Endothelial cell of hepatic sinusoid (primary cell): Measurements from ENCODE around the gene SLC25A24.
"Not testable (repeated sequence)": the region's sequence is repeated elsewhere in the genome, so short reads cannot be mapped to it uniquely, and the experiment has no call there.

Experiments used
- in situ Hi-C: cut with HindIII; loops from 2 replicates; pipeline ENCODE4 v1.10.0; 2017; ENCODE audit warnings: low sequenced_read_pairs

SLC25A24 gene

DNA sequence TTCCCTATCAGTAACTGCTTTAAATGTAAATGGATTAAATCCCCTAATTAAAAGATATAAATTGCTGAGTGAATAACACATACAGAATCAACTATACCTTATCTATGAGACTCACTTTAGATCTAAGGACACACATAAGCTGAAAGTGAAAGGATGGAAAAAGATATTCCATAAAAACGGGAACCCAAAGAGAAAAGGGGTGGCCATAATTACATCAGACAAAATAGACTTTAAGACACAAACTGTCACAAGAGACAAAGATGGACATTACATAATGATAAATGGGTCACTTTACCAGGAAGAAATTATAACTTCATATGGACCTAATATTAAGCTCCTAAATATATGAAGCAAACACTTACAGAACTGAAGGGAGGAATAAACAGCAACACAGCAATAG, 59.2 kb downstream of the SLC25A24 start:
- in situ Hi-C loops = no loop called here

DNA sequence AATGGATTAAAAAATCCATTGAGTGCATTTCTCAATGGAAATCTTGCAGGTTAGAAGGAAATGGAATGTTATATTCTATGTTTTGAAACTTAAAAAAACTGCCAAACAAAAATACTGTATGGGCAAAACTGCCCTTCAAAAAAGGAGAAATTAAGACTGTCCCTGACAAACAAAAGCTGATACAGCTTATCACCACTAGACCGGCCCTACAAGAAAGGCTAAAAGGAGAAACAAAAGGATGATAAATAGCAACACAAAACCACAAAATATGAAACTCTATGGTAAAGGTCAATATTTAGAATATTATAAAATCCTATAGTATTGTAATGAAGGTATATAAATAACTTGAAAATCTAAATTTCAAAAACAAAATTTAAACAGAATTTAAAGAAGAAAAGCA, 60.0 kb downstream of the SLC25A24 start:
- in situ Hi-C loops = no loop called here

DNA sequence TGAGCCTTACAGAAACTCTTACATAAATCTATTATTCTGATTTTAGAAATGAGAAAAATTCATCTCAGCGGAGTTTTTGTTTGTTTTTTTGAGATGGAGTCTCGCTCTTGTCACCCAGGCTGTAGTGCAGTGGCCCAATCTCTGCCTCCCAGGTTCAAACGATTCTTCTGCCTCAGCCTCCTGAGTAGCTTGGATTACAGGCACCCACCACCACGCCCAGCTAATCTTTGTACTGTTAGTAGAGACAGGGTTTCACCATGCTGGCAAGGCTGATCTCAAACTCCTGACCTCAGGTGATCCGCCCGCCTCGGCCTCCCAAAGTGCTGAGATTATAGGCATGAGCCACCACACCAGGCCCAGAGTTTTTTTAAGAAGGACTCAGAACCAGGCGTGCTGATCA, 60.6 kb downstream of the SLC25A24 start:
- in situ Hi-C loops = loop anchor here (5.0 kb wide), 1 partner anchor 33 kb away; no protein-coding TSS in a partner anchor

DNA sequence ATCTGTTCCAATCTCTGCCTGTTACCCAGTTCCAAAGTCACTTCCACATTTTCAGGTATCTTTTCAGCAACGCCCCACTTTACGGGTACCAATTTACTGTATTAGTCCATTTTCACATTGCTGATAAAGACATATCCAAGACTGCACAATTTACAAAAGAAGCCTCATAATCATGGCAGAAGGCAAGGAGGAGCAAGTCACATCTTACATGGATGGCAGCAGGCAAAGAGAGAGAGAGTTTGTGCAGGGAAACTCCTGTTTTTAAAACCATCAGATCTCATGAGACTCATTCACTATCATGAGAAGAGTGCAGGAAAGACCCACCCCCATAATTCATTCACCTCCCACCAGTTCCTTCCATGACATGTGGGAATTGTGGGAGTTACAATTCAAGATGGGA, 67.0 kb downstream of the SLC25A24 start:
- in situ Hi-C loops = not testable (repeated sequence)

DNA sequence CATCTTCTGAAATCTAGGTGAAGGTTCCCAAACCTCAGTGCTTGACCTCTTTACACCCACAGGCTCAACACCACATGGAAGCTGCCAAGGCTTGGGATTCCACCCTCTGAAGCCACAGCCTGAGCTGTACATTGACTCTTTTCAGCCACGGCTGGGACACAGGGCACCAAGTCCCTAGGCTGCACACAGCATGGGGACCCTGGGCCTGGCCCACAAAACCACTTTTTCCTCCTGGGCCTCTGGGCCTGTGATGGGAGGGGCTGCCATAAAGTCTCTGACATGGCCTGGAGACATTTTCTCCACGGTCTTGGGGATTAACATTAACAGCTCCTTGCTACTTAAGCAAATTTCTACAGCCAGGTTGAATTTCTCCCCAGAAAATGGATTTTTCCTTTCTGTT, 67.8 kb downstream of the SLC25A24 start:
- in situ Hi-C loops = not testable (repeated sequence)

DNA sequence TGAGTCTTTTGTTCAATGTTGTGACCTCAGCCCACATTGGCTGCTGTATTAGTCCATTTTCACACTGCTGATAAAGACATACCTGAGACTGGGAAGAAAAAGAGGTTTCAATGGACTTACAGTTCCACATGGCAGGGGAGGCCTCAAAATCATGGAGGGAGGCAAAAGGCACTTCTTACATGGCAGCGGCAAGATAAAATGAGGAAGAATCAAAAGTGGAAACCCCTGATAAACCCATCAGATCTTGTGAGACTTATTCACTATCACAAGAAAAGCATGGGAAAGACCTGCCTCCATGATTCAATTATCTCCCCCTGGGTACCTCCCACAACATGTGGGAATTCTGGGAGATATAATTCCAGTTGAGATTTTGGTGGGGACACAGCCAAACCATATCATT, 68.9 kb downstream of the SLC25A24 start:
- in situ Hi-C loops = not testable (repeated sequence)

DNA sequence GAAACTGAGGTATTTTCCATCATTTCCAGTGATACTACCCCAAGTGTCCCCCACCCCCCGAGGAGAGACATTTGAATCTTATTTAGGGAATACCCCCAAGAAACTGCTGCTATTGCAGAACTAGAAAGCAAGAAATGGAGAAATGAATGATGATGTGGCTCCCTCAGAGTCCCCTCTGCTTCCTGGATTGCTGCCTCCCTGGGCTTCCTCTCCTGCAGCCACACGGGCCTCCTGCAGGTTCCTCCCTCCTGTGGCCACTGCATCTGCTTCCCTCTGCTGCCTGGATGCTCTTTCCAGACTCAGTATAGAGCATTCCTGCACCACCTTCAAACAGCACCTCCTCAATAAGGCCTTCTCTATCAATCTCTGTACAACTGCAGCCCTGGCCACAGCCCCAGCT, 69.3 kb downstream of the SLC25A24 start:
- in situ Hi-C loops = no loop called here

DNA sequence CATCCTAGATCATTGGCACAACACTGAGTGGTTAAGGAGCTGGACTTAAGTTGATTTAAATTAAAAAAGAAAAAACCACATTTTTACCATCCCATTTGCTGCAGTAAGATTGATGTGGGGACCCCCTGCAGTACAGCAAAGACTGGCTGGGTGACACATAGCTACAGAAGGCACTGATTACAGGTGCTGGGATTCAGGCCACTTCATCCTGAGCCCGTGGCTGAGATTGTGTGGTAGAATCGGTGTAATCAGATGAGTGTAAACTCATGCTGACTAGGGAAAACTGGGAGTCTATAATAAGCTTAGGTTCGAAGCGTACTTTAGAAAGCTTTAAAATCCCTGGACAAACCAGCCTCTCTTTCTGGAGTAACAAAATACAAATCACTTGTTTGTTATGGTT, 70.1 kb downstream of the SLC25A24 start:
- in situ Hi-C loops = no loop called here

DNA sequence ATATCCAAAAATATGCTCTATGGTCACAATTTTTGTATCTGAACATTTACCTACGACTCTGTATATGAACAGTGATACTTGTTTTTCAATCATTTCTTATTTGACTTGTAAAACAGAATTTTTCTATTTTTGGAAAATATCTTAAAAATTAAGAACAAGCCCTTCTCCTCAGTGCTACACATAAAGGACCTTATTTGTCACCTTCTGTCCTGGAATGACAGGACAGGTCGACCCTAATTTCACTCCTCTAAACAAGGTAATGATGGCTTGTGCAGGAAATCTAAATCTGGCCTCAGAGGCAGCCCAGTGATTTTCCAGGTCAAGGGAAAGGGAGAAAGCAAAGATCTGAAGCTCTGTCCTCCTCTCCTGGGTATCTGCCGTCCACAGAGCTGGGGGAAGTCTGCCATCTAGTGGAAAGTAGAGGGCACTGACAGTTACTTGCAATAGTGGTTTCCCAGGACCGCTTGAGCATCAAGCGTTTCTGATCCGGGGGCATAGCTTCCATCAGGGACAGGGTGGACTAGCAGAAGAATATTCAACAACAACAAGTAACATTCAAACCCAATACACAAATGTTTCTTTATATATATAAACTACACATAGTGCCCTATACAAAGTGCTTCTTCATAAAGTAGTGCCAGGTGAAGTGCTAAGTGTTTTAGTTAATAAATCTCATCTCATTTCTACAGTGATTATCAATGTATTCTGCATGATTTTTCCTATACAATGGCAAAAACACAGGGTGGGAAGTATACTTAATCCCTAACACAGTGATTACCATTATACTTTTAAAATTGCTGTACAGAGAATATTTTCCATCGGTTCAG, 74.6 kb downstream of the SLC25A24 start:
- in situ Hi-C loops = no loop called here

DNA sequence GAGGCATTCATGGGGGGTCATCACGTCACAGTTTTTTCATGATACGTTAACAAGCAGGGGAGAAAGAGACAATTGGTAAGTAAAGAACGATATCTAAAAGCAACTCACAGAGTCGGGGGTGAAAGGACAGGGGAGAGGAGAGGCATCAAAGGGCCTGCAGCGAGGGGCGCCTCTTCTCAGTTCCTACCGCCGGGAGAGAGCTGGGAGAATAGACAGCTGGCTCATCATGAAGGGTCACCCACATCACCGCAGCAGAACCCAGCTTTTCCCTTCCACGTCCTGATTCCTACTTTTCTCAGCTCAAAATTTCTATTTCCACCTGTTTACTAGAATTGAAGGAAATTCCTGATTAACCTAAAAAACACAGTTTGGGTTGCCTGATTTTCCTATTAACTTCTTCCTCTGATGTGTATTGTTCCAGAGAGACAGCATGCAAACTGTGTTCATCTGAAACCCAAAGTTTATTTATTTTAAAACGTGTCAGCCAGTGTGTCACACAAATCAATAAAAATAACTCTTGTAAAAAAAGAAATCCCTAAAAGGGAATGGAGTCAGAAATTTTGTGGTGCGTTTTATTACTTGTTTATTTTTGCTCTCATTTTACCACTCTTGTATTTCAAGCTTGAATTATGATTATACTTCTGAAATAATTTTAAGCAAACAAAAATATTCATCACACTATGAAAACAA, 75.4 kb downstream of the SLC25A24 start:
- in situ Hi-C loops = no loop called here

DNA sequence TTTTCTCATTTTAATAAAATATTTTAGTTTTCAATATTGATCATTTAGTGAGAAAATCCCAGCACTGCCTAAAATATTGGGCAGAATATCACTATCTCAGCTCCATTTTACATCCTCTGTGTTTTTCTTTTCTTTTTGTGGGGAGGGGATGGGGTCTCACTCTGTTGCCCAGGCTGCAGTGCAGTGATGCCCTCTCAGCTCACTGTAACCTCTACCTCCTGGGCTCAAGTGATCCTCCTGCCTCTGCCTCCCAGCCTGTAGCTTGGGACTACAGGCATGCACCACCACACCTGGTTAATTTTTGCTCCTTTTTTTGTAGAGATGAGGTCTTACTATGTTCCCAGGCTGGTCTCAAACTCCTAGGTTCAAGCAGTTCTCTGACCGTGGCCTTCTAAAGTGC, 76.1 kb downstream of the SLC25A24 start:
- in situ Hi-C loops = no loop called here

DNA sequence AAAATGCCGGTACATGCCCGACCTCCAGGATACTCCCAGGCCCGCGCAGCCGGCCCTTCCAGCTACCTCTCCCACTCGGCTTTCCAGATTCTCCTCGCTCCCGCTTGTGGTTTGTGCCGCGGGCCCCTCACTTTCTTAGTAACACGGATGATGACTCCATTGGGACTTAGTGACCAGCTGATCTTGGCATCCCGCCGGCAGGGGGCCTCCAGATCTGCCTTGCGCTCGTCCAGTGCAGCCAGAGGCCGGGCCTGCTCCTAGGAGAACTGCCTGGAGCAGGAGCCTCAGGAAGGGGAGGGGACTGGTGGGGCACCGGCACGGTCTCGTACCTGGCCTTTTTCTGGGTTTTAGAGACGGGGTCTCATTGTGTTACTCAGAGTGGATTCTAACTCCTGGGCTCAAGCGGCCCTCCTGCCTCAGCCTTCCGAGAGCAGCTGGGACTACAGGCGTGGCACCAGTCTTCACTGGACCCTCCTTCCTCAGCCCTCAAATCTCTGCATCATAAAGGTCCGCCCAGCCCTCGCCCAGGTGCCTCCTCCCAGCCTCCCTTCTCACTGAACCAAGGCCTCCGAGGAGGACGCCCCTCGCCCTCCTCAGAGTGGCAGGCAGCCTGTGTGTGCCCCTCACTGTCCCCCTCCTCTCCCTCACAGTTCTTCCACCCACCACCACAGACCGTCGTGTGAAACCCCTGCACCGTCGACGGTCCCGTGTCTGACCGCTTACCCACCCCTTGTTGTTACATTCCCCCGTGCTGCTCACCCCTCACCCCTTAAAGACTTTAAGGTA, 78.6 kb downstream of the SLC25A24 start:
- in situ Hi-C loops = no loop called here

DNA sequence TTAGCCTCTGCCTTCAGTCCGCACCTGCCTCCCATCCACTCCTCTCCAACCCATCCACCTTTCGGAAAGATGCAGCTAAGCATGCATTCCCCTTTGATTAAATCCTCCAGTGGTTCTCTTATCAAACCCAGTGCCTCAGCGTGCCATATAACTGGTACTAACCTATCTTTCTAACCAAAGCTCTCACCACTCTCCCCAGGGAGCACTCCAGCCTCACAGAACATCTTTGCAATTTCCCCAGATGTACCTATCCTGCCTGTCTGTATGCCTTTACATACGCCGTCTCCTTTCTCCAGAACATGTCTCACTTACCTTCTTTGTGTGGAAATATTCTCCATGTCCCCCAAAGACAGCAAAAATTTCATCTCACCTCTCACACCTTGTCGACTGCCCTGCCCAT, 80.0 kb downstream of the SLC25A24 start:
- in situ Hi-C loops = no loop called here

DNA sequence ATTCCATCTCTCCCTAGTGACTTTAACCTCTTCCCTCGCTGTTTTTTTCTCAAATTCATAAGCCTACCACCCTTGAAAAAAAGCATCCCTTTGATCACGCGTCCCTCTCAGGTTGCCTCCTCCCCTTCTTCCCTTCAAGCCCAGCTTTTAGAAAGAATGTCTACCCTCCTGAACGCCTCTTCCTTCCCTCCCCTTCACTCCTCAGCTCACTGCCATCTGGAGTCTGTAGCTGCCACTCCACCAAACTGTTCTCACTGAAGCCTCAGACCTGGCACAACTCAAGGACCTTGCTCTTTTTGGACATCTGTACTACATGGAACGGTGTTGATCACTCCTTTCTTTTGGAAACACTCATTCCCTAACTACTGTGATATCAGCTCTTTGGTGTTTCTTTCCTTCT, 80.6 kb downstream of the SLC25A24 start:
- in situ Hi-C loops = no loop called here

DNA sequence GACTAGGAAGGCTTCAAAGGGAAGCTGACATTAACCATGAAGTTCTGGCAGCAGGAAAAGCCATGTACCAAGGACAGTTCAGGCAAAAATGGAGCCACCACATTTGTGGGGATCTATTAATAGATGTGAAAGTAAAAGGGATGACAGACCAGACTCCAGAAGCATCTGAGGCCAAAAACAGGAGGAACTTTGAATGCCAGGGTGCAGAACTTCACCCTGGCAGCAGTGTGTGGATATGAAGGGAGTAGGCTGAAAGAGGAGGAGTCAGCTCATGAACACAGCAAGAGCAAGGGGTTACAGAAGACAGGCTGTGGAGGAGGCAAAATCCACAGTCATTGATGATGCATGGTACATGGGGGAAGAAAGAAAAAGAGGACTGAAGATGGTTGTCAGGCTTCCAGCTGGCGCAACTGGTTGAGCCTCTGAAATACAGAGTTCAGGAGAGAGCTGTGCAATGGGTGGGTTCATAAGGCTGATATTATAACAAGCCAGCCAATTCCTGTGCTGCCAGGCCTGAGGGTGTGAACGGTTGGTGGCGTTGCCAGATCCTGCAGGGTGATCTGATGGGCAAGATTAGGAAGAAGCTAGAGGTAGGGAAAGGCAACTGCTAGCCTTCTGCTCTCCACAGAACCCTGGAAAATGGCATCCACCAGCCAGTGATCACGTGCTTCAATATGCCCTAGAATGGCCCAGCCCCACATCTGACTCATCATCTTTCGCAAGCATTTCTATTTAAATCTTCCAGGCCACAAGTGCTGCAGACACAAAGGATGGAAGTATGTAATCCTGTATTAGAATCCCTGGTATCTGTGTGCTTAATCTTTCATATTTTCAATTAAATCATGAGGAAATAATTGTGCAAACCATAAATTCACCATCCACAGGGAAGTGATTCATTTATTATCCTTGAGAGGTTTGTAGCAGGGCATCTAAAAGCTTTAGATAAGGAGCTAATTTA, 81.9 kb downstream of the SLC25A24 start:
- in situ Hi-C loops = no loop called here

DNA sequence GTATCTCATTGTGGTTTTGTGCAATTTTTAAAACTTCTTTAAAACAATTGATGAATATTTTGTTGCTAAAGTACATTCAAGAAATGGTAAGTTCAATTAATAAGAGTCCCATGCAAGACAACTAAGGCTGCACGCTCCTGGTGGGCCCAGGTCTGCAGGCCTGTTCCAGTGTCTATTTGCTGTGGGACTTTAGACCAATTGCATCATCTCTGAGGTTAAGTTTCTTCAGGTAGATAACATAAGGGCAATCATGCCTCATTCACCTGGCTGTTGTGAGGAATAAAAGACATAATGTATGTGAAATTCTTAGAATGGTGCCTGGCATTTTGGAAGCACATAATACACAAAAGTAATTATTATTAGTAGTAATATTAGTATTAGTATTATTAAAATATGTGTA, 82.9 kb downstream of the SLC25A24 start:
- in situ Hi-C loops = no loop called here

DNA sequence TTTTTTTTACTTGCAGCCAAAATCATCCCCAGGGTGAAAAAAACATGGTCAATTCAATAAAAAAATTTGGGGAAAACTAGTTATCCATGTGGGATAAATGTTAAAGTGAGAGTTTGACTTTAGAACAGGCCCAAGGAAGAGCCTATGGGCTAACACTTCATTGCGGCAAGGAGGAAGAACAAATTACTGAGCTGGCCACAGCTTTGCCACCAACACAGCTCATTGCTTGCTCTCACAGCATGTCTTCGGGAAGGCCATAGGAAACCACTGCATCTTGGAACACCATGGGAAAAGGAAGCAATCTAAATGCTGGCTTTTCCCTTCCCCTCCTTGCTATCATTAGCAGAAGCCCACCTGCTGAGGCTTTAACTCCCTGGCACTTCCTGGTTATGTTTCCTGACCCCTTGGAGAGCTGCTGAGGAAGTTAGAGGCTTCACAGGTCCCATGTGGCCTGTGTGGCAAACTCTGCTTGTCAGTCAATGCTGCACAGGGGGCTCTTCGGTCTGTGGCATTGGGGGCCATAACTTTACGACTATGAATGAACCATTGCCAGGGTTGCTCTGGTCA, 86.0 kb downstream of the SLC25A24 start:
- in situ Hi-C loops = no loop called here

DNA sequence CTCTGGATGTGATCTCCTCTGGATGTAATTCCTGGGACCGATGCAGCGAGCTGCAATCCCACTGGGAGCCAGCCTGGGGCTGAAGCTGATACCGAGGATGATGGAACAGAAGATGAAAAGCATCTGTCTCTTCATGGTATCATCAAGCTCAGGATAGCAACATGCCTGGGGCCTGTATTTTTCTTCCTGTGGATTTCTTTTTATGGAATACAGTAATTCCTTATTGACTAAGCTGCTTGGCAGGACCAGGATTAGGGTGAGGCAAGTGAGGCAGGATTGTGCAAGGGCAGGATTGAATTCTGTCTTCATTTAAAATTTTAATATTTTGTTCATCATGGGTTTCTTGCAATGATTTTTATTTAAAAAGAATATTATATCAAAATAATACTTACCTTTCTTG, 86.6 kb downstream of the SLC25A24 start:
- in situ Hi-C loops = no loop called here

DNA sequence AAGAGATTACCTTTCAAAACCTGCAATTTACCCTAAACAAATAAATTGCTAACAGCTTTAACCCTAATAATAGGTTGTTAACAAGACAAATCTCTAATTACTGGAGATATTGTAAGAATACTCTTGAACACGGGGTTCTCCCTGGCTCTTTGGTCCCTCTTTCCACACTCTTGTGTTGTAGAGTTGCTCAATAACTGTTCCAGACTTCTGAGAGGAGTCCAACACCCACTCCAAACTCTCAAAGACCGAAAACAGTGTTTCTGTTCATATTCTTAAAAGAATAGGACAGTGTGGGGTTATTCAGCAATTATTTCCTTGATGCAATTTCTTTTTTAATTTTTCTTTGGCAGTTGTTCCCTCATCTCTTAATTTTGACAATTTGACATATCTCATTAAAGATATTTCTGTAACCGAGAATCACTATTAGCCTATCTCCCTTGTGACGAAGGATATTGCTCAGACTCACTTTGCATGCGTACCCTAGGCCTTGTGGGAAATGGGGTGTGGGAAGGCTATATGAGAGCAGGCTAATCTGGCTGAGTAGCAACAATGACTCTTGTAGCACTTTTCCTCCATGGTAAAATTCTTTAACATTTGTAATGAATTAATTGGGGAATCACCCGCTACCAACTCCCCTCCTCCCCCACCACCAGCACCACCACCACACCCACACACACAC, 90.7 kb downstream of the SLC25A24 start:
- in situ Hi-C loops = no loop called here

DNA sequence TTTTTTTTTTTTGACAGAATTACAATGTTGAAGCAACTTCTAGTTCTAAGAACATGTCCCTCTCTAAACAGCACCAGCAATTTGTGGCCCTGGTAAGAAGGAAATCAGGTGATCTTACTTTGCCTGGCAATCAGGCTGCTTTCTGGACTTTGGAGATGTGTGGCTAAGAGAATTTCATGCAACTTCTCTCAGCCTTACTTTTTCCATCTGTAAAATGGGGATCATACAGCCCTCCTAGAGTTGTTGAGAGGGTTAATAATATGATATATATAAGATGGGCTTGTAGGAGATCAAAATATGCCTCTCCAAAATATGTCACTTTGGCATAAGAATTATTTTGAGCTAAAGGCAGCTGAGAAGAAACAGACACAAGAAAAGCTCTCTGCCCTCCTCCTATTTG, 92.0 kb downstream of the SLC25A24 start:
- in situ Hi-C loops = no loop called here
